GM18868 (cell line): ENCODE results near the gene ABO.
"Not testable (repeated sequence)": the region's sequence is repeated elsewhere in the genome, so short reads cannot be mapped to it uniquely, and the experiment has no call there.

Source experiments
- ATAC-seq: cut with Tn5 transposase; IDR thresholded peaks from one replicate; pipeline ENCODE4 v1.9.1; 2021; ENCODE audit warnings: mild to moderate bottlenecking, moderate library complexity; ENCODE audit not compliant: unreplicated experiment

The ABO gene

DNA sequence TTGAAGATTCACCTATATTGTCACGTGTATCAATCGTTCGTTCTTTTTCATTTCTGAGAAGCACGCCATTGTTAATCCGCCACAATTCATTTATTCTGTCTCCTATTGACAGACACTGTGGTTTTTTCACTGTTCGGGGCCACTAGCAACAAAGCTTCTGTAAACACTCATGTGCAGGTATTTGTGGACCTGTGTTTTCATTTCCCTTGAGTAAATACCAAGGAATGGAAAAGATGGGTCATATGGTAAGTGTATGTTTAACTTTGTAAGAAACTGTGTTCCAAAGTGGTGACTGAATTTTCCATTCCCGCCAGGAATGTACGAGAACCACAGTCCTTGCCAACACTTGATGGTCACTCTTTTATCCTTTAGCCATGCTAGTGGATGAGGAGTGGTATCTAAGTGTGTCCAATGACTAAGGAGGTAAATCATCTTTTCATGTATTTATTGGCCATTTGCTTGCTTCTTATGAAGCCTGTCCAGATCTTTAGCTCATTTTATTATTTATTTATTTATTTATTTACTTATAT is 10.7 kb downstream of the ABO start:
- ATAC-seq, result no peak

- no peak for ATAC-seq
These were observed 11.4 kb downstream of the ABO start for GRCh38 chr9:133263557-133263956.

DNA sequence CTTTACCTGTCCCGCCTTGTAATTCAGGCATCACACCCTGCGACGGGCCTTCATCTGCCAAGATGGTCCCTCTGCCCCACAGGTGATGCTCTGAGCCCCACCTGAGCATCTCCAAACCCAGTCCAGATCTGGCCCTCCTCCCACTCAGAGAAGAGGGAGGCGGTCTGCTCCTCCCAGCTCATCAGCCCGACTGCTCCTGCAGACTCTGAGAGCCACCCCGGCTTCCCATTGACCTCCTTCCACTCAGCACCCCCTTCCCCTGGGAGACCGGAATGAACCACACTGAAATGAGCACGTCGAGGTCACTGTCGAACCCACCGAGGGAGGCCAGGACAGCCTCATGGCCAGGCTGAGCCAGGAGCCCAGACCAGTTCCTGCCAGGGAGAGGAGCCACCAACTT is 12.8 kb downstream of the ABO start:
- ATAC-seq, result no peak

DNA sequence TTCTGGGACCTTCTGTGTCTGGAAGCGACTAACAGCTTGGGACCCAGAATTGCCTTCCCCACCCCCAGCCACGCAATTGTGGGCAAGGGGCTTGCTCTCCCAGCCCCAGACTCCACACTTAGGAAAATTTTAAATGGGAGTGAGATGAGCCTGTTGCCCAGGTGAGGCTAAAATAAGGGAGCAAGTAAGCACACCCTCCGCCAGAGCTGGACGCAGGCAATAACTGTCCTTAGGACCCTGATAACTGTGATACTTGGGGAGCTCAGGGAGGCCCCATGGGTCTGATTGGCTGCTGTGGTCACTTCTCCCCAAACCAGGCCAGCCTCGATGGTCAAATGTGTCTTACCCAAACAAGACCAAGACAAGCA is 13.3 kb downstream of the ABO start:
- ATAC-seq, result no peak

DNA sequence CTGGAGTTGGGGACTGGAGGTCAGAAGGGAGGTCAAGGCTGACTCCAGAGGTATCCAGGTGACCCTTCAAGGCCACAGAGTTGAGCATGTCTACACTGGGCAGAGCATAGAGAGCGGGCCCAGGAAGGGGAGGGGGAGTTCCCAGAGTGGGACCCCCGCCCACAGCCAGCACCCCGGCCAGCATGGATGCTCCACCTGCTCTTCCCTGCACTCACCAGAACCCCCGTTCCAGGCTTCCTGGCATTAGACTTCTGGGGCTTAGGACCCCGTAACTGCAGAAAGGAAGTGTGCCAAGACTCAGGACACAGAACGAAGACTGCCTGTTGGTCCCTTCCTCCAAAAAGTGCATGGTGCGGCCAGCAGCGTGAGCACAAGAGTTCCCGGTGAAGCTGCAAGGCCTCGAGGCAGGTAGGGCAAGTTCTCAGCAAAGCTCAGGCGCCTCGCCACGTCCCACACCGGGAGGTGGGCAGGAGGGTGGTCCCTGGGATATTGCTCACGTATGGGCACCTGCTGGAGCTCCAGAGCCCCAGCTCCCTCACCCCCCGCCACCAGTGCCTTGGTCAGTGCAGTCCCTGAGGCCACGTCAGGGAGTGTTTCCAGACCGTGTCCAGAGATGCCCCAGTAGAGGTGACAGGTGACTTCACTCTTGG is 13.8 kb downstream of the ABO start:
- ATAC-seq, result no peak

GRCh38 chr9:133260334-133261102 is 14.5 kb downstream of the ABO start:
- ATAC-seq, result no peak

GRCh38 chr9:133258061-133259015 is 16.7 kb downstream of the ABO start:
- ATAC-seq, result no peak

- no peak for ATAC-seq
These were observed 17.5 kb downstream of the ABO start for GRCh38 chr9:133257465-133257956.

DNA sequence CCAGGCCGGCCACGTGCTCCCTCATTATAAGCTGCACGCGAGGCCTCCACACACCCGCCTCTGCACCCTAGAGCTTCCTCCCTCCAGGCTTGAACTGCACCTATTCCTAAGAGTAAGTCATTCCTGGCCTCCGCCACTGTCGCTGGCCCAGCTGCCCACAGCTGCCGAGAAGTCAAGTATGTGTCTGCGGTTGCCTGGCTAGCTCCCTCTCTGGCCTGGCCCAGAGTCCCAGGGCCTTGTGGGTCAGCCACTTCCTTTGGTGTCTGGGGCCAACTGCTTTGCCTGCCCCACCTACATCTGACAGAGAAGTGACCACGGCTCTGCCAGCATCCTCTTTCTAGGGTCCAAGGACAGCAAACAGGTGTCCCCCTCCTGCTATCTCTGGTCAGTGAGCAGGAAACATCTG is 18.3 kb downstream of the ABO start:
- no peak for ATAC-seq

DNA sequence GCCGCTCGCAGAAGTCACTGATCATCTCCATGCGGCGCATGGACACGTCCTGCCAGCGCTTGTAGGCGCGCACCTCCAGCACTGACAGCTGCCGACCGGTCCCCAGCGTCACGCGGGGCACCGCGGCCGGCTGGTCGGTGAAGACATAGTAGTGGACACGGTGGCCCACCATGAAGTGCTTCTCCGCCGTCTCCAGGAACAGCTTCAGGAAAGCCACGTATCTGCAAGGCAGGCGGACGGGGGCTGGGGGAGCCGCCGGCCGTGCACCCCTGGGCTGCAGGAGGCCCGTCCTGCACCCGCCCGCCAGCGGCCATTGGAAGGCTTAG is 18.9 kb downstream of the ABO start:
- ATAC-seq, result no peak

- no peak for ATAC-seq
These were observed 19.4 kb downstream of the ABO start for GRCh38 chr9:133255371-133256135.

- ATAC-seq, result no peak
These were observed 20.5 kb downstream of the ABO start for GRCh38 chr9:133254471-133254870.

DNA sequence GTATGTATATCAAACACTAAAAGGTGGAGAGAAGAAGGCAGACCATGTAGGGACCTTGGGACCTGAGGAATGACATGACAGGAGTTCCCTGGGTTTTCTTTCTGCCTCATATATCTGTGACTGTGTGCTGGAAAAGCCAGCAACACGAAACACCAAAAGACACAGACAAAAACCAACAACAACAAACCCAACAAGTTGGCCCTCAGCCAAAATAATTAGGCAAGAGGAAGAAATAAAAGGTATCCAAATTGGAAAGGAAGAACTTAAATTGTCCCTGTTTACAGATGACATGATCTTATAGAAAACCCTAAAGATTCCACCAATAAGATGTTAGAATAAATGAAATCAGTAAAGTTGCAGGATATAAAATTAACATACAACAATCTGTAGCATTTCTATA is 21.7 kb downstream of the ABO start:
- ATAC-seq, result no peak

DNA sequence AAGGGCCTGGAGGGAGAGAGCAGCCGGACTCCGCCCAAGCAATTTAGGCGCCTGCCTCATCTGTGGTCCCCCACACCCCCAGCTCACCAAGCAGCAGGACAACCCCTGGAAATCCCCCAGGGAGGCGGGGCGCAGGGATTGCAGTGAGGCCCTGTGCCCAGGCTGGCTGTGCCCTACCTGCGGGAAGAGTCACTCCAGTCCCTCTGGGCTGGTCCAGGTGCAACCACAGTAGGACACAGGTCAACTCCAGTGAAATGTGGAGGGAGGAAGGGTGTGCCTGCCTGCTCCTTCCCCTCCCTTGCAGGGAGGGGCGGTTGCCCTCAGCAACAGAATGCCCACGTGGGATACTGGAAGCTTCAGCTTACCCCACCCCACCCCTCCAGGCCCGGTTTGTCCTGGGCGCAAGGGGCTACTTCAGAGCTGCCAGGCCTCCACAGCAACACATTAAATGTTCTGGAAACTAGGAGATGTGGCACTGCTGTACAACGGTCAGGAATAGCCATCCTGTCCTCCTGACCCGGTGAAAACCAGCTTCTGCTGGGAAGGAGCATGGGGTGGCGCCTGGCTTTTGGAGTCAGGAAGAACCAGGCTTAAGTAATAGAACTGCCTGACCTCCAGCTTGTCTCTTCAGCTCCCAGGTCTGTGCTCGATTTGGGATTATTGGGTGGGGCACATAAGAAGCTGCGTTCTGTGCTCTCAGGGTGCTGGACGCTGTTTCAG is 22.5 kb downstream of the ABO start:
- no peak for ATAC-seq

DNA sequence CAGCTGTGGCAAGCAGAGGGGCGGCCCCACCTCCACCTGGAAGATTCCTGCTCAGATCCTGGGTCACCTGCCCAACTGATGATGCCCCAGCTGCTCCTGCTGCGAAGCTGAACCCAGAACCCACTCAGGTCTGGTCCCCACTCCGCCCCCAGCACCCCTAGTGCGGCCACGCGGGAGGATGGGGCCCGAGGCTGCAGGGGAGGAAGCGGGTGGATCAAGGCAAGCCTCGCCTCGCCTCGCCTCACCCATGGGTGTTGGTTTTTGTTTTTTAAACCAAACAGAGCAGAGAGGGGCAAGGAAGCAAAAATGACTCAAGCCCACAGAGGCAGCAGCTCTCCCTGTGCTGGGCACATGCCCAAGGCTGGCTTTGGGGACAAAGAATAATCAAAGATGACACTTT is 23.2 kb downstream of the ABO start:
- ATAC-seq, result no peak

DNA sequence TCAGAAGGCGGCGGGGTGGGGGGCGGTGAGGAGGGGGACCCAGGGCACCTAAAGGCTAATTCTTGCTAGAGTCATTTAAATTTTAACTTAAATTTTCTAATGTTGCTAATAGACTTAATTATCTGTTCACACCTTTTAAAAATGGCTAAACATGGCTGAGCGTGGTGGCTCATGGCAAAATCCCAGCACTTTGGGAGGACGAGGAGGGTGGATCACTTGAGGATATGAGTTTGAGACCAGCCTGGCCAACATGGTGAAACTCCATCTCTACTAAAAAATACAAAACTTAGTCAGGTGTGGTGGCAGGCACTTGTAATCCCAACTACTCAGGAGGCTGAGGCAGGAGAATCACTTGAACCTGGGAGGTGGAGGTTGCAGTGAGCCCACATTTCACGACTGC is 23.8 kb downstream of the ABO start:
- ATAC-seq, result not testable (repeated sequence)

GRCh38 chr9:133250741-133251170 is 24.2 kb downstream of the ABO start:
- no peak for ATAC-seq

GRCh38 chr9:133249337-133249736 is 25.7 kb downstream of the ABO start:
- no peak for ATAC-seq

DNA sequence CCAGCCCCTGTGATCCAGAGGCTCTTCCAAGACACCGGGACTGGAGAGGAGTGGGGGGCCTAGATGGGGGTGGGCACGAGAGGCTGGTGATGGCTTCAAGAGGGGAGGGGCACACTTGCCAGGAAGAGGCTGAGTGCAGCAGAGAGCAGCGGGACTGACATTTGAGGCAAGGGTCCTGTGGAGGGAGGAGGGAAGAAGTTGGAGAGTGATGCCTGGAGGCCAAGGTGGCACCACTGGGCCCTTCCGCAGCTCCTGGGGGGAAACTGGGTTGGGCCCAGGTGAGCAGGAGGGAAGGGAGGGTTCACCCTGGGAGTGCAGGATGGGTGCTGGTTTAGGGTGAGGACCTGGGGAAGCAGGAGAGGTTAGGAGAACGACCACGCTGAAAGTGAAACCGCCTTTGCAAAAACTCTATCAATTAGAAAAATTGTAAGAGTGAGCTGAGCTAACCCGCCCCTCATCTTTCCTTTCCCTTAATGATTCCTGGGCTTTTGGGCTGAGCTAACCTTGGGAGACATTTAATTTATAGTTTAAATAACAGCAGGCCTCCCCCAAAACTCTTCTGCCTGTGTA is 26.2 kb downstream of the ABO start:
- ATAC-seq, result no peak

DNA sequence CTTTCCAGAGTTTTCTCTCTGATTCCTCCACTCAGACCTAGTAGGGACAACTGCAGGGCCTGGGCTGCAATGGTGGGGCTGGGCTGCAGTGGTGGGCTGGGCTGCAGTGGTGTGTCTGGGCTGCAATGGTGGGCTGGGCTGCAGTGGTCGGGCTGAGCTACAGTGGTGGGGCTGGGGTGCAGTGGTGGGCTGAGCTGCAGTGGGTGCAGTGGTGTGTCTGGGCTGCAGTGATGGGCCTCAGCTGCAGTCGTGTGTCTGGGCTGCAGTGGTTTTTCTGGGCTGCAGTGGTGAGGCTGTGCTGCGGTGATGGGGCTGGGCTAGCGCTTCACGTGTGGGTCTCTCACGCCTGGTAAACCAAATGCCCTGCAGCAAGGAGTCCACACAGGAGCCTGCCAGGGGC is 27.4 kb downstream of the ABO start:
- ATAC-seq, result no peak
